ENCODE measurements around the gene RAD54L.
A peak's percentile ranks its signal among the peaks of the same experiment; 100 is the strongest.
"Not testable (repeated sequence)": the region's sequence is repeated elsewhere in the genome, so short reads cannot be mapped to it uniquely, and the experiment has no call there.

The RAD54L gene

DNA sequence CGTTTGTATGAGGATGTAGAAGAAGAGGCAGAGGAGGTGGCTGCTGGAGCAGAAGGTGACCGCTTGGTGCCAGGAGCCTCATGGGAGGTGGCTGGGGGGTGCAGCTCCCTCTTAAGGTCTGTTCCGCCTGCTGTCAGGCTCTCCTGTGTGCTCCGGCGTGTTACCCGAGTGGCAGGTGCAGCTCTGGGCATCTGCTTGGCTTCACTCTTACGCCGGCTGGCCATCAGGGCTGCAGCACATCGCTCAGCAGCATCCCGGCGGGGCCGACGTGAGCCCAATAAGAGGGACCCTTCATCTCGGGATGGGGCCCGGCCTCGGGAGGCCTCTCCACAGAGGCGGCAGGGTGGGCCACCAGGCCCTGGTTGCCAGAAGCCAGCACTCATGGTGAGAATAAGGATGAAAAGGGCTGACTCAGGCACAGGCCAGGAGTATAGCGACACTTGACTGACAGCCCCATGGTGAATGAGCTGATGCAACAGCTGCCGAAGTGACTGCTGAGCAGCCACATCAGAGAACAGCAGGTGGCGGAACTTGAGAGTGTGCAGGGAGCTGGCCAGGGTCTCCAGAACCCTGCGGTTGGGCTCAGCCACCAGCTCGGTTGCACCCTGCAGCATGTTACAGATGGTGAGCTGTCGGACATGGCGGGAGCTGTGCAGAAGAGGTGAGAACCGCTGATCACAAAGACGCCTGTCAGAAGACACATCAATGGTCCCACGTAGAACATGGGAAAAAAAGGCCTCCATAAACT lies 38.3 kb downstream of the RAD54L start:
- DNase-seq (ENCODE audit: low spot score), result no peak

- no peak for DNase-seq (ENCODE audit: low spot score)
These were observed 41.0 kb downstream of the RAD54L start for GRCh38 chr1:46288485-46289133.

DNA sequence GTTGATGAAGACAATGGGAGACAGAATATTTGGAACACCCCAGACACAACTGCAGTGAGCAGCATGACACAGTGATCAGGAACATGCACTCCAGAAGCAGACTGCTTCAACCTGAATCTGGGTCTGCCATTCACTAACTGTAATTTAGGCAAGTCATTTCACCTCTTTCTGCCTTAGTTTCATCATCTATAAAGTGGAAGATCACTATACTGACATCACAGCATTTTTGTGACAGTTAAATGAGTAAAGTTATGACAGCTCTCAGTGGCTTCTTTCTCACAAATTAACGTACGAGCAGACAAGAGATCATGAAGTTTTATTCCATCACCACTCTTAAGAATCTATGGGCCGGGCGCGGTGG lies 41.6 kb downstream of the RAD54L start:
- no peak for DNase-seq (ENCODE audit: low spot score)

GRCh38 chr1:46289976-46290375 lies 42.4 kb downstream of the RAD54L start:
- DNase-seq (ENCODE audit: low spot score), result no peak

GRCh38 chr1:46295306-46295705 lies 47.7 kb downstream of the RAD54L start:
- DNase-seq (ENCODE audit: low spot score), result no peak

GRCh38 chr1:46298387-46298786 lies 50.8 kb downstream of the RAD54L start:
- no peak for DNase-seq (ENCODE audit: low spot score)

- no peak for DNase-seq (ENCODE audit: low spot score)
These were observed 53.3 kb downstream of the RAD54L start for GRCh38 chr1:46300673-46301405.

DNA sequence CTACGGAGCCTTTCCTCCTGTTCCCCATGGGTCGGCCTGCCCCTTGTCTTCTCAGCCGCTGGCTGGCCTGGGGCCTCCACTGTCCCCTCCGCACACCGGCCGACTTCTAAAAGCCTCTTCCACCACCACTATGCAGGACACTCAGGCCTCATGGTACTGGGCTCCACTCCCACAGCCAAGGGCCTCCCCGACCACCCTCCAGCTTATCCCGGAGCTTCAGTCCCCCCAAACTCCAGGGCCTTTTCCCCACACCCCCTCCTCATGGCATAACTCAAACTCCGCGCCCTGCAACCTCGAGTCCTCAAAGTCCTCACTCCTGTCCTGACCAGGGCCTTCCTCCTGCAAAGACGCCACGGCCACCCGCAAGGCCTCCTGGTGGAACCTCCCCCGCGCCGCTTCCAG lies 53.8 kb downstream of the RAD54L start:
- no peak for DNase-seq (ENCODE audit: low spot score)

DNA sequence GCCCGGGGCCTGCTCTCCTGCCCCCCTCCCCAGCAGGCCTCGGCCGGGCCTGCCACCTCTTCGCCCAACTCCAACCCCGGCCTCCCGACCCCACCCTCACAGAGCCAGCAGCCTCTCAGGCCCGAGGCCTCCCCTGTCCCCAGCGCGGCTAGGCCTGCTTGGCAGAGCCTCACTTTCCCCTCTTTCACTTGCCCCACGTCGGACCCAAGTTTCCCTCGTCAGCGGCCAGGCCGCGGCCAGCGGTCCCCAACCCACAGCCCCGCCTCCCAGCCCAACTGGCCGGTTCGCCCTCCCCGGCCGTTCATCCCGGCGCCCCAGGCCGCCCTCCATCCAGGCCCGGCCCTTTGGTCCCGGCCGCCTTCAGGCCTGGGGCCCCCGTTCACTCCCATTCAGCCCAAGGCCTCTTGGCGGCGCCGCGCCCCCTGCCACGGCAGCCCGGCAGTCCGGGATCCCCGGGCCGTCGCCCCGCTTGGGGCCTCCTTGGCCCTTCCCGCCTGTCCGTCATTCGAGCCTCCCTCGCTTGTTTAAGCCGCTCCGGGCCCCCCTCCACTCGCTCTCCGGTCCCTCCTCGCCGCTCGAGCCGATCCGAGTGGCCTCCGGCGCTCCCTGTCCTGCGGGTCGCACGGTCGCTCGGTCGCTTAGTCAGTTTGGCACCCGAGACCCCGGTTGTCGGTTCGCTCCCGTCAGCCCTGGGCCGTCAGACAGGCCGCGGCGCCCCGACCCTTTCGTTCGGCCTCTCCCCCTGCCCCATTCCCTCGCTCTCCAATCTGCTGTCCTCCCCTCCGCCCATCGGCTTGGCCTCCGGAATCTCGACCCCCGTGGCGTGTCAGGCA lies 54.5 kb downstream of the RAD54L start:
- DNase-seq (ENCODE audit: low spot score), result peak; percentile 37

DNA sequence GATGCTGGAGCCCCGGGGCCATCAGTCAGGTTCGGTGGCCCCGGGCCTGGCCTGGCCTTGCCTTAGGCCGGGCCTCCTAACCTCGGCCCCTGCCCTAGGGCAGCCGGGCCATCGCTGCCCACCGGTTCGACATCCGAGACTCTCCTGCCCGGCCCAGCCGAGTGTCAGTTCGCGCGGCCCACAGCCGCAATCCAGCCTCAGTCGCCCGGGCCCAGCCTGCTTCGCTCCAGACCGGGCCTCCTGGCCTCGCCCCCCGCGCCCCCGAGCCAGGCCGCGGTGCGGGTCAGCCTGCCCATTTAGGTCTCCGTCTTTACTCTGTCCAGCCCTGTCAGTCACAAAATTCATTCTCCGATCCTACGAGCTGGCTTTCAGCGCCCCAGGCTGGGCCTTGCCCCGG lies 55.1 kb downstream of the RAD54L start:
- peak; percentile 2 for DNase-seq (ENCODE audit: low spot score)

DNA sequence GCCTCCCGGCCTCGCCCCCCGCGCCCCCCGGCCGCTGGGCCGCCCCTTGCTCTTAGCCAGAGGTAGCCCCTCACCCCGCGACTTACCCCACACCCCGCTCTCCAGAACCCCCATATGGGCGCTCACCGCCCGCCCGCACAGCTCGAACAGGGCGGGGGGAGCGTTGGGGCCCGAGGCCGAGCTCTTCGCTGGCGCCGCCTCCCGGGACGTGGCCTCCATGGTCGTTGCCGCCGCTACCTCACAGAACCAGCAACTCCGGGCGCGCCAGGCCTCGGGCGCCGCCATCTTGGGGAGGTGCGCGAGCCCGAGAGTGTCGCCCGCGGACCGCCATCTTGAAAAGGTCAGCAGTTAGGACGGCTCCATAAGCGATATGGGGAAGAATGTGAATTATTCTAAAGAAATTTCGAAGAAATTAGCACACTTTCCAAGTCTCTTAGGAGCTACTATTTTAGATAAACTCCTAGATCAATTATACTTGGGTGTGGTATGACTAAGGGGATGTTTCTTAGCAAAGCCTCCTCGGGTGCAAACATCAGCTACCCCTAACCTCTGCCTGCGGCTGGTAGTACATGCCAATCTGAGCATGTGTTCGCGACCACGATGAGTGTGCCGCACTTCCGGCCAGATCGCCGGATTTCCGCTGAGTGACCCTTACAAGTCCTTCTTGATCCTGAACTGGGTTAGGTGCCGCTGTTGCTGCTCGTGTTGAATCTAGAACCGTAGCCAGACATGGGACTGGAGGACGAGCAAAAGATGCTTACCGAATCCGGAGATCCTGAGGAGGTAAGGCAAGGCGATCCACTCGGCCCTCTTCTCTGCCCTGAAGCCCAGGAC lies 55.7 kb downstream of the RAD54L start, which contains the start of the genes LRRC41 and UQCRH:
Gene LRRC41, minus strand, starts transcription at position 579 of the 834 bp plus-strand sequence. Its CDS starts 294 bp downstream, at position 285.
Gene UQCRH, plus strand, starts transcription at position 661 of the 834 bp plus-strand sequence. Its CDS starts 69 bp downstream, at position 730.
- peak; percentile 96 for DNase-seq (ENCODE audit: low spot score)

DNA sequence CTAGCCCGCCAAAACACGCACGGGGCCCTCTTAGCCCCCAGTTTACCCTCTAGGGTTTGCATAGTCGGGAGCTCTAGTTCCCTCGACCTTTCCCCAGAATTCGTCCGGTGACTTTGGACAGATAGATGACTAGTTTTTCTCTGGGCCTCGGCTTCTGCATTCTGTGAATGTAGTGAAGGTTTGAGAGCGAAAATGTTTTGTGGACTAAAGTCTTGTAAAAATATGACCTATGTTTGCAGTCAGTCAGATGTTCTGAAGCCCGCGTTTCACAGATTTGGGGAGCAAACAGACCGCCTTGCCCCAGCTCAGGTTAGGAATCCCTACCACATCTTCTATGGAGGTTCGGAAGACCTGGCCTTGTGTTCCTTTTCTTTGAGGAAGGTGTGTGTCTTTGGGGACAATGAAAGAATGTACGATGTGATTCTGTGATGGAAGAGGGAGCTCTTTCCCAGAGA lies 56.3 kb downstream of the RAD54L start:
- DNase-seq (ENCODE audit: low spot score), result no peak

GRCh38 chr1:46306159-46306530 lies 58.6 kb downstream of the RAD54L start:
- no peak for DNase-seq (ENCODE audit: low spot score)

- no peak for DNase-seq (ENCODE audit: low spot score)
These were observed 62.0 kb downstream of the RAD54L start for GRCh38 chr1:46309401-46310159.

DNA sequence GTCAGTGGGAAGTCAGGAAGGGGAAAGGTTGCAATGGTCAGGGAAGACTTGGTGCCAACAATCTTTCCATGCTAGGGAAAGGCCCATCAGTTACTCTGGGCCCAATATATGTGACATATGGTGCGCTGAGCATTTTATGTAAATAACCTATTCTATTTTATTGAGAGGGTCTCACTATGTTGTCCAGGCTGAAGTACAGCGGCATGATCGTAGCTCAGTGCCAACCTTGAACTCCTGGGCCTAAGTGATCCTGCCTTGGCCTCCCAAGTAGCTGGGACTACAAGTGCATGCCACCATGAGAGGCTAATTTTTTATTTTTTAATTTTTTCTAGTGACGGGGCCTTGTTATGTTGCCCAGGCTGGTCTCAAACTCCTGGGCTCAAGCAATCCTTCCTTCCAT lies 62.8 kb downstream of the RAD54L start:
- DNase-seq (ENCODE audit: low spot score), result no peak

DNA sequence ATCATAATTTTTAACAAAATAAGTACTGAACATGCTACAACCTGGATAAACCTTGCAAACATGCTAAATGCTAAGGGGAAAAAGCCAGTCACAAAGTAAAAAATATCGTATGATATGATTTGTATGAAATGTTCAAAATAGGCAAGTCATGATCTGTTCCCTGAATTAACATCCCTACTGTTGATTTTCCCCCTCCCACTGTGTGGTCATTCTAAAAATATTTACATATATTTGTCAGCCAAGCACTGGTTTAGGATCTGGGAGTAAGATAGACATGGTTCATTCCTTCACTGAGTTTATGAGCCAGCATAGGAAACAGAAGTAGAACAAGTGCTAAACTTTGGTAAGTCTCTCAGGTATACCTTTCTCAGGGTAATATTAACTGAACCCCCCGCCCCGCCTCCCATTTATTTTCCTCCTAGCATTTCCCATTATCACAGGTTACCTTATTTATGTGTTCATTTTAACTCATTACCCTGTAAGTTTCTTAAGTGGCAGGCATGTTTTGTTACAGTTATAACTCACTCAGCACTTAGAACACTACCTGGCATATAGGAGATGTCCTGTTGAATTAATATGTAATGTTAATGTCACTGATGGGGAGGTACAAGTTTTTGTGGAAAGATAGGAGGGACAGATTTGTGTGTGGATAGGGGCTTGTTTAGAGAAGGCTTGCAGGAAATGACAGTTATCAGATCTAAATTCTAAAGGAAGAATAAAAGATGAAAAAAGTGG lies 68.3 kb downstream of the RAD54L start:
- DNase-seq (ENCODE audit: low spot score), result no peak

GRCh38 chr1:46317323-46317722 lies 69.8 kb downstream of the RAD54L start:
- DNase-seq (ENCODE audit: low spot score), result no peak

DNA sequence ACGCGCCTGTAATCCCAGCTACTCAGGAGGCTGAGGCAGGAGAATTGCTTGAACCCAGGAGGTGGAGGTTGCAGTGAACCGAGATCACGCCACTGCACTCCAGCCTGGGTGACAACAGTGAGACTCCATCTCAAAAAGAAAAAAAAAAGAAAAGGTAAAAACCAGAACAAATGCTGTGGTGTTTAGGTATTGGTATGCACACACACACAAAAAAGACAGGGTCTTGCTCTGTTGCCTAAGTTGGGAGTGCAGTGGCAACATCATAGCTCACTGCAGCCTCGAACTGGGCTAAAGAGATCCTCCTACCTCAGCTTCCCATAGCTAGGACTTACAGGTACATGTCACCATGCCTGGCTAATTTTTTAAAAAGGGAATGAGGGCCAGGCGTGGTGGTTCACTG lies 71.7 kb downstream of the RAD54L start:
- not testable (repeated sequence) for DNase-seq (ENCODE audit: low spot score)

All from CD4-positive, alpha-beta T cell treated with Interleukin-15 for 4 hours (primary cell).